Amniotic epithelial cell (primary cell): ENCODE measurements around the gene TBX3.

Source experiments
- DNase-seq: peaks from one replicate; pipeline ENCODE4 v3.0.0-alpha.2; 2010; ENCODE audit warnings: low read depth

The TBX3 gene

DNA sequence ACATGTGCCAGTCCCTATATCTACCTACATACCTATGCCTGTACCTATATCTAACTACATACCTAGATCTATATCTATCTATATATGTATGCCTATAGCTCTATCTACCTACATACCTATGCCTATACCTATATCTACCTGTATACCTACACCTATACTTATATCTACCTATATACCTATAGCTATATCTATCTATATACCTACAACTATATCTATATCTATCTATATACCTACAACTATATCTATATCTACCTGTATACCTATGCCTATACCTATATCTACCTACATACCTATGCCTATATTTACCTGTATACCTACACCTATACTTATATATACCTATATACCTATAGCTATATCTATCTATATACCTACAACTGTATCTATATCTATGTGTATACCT is 56.6 kb downstream of the TBX3 start:
- DNase-seq: no peak

DNA sequence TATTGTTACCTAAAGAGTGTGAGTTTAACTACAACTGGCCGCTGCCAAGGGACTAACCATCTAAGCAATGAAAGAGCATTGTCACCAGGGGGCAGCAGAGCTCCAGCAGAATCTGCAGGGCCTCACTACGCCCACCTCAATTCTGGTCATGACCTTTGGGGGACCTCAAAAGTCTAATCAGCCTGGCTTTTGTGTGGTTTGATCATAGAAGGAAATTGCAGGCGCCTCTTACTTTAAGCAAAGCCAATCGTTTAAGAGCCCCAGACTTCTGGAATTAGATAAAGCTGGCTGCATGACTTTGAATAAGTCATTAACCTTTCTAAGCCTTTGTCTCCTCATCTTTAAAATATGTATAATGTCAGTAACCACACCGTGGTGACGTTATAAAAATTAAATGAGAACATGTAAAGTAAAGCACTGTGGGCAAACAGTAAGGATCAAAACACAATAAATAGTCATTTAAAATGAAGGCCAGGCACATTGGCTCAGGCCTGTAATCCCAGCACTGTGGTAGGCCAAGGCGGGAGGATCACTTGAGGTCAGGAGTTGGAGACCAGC is 58.6 kb downstream of the TBX3 start:
- peak; percentile 99 for DNase-seq

DNA sequence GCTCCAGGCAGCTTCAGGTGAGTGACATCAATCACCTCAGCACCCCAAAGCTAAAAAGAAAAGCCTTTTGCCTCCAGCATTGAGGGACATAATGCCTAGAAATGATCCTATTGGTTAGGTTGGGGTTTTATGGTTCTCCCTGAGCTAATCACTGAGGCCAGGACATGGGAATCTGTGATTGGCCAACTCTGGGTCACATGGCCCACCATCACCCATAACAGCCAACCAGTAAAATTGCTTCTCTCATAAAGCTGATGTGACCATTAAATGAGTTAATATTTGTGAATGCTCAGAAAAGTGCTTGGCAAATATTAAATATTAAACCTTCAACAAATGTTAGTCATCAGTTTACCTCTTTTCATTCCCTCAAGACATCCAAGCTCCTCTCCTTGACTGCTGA is 60.2 kb downstream of the TBX3 start:
- DNase-seq: no peak
